ENCODE measurements around the gene COL13A1.

- no peak for TF ChIP-seq CTCF (IDR thresholded peaks at IDR 0.05)
- TF ChIP-seq POLR2A (IDR thresholded peaks at IDR 0.05) = no peak
These were observed 33.5 kb downstream of the COL13A1 start for GRCh38 chr10:69835233-69835632.
